ENCODE data around the gene WDR82.
A peak's percentile ranks its signal among the peaks of the same experiment; 100 is the strongest.

Gene WDR82, protein sequence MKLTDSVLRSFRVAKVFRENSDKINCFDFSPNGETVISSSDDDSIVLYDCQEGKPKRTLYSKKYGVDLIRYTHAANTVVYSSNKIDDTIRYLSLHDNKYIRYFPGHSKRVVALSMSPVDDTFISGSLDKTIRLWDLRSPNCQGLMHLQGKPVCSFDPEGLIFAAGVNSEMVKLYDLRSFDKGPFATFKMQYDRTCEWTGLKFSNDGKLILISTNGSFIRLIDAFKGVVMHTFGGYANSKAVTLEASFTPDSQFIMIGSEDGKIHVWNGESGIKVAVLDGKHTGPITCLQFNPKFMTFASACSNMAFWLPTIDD

DNA sequence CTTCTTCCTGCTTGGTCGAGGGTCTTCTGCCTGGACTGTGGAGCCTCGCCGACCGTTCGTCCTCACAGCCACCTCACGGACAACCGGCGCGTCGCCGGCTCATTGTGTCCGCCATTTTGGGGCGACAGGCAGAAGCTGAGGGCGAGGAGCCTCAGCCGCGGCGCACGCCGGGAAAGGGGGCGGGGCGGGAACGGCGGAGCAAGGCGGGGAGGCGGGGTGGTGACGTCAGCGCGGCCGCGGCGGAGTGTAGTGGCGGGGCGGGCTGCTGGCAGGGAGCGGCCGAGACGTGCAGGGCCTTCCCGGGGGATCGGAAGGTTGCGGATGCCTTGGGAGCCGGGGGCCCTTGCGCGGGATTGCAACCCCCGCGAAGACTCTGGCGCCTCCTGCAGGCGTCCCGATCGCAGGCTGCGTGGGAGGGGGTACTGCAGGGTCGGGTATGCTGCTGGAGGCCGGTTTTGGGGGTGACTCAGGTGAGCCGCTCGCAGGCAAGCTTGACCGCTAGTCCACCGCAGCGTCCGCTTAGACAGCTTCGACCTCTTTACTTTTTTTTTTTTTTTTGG is at the start of gene WDR82:
Gene WDR82, minus strand, starts transcription at position 140 of the 560 bp plus-strand sequence. CDS start 288 bp downstream, outside the sequence.
- DNase-seq (ENCODE audit: low spot score), result peak; percentile 97

DNA sequence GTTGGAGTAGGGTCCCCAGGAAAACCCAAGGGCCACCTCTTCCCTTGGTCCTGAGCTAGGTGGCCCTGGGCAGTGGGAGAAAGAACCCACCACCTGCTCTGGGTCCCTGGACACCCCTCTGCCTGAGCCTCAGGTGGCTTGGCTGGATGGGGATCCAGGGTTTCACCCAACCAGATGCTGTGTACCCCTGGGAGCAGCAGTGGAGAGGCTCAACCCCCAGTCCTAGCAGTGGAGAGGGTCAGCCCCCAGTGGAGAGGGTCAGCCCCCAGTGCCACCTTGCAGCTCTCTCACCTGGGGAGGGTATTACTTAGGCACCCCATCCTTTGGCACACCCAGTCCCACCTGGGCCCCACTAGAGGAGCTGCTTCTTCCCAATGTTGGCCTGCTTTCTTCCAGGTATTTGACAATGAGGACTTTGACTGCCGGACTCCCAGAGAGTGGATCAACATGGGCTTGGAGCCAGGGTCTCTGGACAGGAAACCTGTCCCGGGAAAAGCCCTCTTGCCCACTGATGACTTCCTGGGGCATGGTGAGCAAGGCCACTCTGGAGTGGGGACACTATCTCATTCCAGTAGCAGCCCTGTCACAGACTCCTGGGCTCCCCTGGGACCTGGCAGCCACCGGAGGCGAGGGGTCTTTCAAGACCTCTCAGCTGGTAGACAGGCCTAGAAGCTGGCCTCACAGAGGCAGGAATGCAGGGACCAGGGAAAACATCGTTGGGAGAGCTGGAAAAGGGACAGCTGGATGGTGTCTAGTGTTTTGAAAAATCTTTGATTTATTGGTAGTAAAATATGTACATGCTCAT is 49.2 kb upstream of the WDR82 start:
- DNase-seq (ENCODE audit: low spot score), result no peak

DNA sequence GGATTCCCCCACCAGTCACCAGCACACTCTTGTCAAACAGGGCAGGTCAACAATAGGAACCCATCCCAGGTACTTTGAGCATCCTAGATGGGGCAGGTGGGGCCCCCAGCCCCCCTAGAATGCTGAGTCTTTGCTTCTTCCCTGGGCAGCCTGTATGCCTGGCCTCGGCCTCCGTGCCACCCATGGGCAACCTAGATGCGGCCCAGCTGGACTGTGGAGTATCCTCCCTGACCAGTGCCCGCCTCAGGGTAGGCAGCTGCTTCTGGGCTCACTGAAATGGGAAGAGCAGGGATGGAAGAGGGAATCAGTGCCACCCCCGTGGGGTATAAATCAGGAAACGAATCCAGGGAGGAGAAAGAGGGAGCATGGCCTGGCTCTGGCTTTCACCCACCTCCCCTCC is 48.5 kb upstream of the WDR82 start:
- no peak for DNase-seq (ENCODE audit: low spot score)

DNA sequence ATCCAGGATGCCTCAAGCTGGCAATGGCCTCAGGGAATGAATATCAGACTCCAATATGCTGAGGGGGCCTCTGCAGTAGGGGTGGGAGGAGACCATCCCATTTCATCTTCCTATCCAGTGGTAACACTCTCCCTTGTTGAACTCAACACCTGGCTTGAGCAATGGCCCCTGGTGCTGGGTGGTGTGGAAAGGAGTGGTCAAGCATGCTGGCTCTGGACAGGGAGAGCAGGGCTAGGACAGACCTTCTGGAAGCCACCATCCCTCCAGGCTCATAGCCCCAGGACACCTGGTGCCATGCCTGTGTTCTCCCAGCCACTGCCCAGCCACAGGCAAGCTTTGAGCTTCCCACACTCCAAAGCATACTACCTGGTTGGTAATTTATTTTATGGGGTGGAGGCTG is 47.2 kb upstream of the WDR82 start:
- DNase-seq (ENCODE audit: low spot score), result no peak

DNA sequence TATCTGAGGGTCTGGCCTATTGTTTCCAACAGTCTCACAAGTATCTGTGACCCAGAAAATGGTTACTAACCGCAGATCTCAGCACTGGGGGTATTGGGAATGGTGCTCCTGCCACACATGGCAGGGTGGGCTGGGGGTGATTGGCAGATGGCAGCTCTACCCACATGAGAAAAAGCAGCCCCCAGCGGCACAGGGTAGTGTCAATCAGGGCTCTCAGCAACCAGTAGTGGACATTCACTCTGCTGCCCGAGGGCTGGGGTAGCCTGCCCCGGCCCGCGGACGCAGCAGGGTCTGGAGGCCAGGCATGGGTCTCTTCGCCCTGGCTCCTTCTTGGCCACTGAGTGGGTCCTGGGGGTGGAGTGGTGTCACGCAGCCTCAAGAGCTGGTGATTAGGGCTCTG is 46.2 kb upstream of the WDR82 start:
- DNase-seq (ENCODE audit: low spot score), result no peak

DNA sequence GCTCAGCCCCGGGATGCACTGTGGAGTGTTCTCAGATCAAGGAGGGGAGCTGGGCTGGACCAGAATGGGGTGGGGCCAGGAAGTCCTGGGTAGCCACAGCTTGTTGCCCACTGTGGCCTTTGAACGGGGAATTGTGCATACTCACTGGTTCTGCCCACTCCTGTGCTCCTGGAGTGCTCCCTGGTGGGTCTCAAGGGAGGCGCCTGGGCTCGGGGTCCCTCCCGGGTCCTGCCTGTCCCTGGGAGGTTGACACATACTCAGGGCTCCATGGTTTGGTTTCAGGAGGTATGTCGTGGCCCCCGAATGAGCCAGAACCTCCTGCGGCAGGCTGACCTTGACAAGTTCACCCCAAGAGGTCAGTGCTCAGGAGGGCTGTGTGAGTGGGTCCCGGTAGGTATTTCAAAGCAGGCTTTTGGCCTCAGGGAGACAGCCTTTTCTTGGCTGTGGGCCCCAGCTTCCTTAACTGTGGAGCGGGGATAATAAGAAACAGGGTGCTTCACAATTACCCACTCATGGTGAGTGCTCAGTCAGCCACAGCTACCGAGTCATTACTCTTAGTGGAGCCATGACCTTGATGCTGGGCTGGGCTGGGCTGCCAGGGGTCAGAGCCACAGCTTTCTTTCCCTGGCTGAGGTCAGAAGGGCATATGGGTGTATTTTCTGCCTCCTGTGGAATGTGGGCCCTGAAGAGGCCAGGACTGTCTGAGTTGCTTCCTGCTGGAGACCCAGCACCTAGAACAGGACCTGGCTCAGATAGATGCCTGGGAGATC is 45.3 kb upstream of the WDR82 start:
- no peak for DNase-seq (ENCODE audit: low spot score)

DNA sequence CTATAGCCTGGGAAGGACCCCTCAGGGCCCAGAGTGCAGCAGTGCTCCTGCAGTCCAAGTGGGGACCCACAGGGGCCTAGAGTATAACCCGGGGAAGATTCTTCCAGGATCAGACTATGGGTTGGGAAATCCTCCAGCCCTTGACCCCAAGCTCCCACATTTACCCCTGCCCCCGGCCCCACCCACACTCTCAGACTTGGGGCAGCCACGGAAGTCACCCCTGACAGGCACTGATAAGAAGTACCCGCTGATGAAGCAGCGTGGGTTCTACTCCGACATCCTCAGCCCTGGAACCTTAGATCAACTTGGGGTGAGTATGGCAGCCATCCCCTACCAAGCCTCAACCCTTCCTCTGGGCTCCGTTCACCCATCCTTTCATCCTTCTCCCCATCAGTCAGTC is 44.0 kb upstream of the WDR82 start:
- no peak for DNase-seq (ENCODE audit: low spot score)

DNA sequence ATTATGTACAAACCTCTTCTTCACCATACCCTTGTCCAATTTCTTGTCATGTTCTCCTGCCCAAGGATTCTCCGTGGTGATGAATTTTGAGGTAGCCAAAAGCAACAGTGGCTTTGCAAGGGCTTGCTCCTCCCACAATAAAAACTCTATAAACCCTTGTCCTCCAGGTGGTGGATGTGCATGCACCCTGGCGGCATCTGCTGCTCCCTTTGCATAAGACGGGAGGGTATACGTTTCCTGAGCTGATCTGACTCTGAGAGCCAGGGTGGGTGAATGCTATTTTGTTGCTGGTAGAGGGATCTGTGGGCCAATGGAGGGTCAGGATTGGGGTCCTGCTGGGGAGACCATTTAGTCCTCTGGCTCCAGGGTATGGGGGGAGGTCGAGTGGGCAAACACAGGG is 43.0 kb upstream of the WDR82 start:
- DNase-seq (ENCODE audit: low spot score), result no peak

DNA sequence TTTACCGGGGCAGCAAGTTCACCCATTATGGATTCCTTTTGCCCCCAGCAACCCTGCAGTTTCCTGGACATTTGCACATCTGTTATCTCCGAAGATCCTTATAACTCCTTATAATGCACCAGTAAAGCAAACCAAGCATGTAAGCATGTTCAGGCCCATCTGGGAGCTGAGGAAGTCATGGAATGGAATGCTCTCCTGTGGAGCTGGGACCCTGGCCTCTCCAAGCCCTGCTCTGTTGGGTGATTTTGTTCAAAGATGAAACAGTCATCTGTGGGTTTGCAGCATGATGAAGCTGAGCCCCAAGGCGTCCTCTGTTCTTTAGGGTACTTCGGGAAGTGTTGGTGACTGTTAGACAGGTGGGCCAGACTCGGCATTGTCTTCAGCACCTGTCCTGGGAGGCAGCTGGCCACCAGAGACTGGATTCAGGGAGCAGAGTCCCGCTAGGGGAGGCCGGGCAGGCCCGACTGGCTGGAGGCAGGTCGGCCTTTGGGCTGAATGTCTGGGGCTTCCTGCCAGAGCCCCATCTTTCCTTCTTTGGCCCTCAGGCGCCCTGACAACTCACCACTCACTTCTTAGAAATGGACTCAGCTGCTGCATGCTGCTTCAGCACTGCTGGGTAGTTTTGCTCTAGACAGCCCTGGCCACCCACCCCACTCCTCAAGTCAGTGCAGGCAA is 41.6 kb upstream of the WDR82 start:
- no peak for DNase-seq (ENCODE audit: low spot score)

DNA sequence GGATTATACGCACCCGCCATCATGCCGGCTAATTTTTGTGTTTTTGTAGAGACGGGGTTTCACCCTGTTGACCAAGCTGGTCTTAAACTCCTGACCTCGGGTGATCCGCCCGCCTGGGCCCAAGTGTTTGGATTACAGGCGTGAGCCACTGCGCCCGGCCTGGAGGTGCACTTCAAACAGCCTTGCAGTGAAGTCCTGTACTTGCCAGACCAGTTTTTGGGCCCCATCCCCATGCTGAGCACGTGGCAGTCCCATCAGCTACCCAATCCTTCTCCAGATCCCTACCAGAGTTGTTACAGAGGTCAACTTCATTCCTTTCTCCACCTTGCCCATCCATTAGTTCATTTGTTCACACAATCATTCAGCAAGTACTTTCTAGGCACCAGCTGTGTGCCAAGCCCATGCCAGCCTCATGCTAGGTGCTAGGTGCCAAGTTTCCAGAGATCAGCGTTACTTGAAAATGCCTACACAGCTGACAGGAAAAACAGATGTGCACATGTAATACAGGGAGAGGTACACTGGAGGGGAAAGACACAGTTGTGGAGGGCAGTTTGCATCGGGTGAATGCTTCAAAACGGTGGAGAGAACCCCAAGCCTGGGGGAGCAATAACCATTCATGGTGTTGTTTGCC is 39.9 kb upstream of the WDR82 start:
- DNase-seq (ENCODE audit: low spot score), result no peak

DNA sequence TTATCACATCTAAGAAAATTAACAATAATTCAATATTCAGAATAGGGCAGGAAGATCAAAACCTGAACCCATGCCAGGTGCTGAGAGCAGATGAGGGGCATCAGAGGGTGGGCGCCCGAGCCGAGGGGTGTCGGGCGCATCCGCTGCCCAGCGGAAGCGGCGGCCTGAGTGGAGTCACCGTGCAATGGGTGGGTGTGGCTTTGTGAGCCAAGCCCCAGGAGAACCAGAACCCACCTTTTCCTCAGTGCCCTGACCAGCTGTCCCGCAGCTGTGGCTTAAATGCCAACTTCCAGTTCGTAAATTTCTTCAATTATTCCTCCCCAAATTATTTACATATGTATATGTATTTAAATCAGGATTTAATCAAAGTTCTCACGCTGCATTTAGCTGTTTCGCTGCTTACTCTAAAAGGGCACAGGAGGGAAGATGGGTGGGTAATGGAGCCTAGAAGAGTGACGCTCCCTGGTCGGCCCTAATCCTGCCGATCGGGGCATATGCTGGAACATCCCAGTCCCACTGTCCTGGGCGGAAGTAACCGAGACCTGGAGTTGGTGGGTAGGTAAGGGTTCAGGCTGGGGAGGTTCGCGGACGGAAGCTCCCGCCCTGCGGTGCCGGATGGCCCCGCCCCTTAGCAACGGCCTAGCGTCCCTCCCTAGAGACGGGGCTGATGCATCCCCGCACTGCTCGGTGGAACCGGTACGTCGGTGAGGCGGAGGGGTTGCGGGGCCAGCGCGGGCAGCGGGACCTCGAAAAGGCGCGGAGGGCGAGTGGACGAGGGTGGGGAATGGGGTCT is 39.0 kb upstream of the WDR82 start:
- DNase-seq (ENCODE audit: low spot score), result peak; percentile 89

DNA sequence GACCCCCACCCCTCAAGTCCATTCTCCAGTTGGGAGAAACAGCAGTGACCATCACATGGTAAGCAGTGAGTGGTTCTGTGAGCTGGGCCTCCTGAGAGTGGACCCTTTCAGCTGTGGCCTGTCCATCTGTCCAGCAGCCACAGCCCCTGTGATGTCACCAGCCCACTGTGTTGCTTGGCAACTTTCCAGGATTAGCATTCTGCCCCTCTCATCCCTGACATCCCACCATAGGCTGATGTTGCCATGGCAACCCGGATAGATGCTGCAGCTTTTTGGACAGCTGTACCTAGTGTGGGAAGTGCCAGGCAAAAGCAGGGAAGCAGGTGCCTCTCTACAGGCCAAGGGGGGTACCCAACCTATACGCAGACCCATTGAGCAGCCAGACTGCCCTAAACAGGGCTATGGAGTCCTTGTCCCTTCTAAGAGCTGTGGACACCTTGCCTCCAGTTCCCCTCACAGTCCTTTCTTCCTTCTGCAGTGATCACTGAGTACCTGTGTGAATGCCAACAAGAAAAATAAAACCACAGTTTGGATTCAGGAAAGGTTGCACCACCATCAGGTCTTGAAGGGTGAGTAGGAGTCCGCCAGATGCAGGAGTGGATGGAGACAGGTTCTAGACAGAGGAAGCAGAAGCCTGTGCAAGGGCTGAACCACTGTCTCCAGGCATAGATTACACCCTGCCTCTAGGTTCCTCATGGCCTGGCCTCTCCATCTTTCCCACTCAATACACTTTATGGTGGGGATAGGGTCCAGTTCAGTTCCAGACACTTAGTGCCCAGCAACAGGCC is 37.7 kb upstream of the WDR82 start, which contains the start of gene DNAH1:
Gene DNAH1, plus strand, starts transcription at position 343 of the 788 bp plus-strand sequence. CDS start 6,124 bp downstream, outside the sequence.
- DNase-seq (ENCODE audit: low spot score), result no peak

DNA sequence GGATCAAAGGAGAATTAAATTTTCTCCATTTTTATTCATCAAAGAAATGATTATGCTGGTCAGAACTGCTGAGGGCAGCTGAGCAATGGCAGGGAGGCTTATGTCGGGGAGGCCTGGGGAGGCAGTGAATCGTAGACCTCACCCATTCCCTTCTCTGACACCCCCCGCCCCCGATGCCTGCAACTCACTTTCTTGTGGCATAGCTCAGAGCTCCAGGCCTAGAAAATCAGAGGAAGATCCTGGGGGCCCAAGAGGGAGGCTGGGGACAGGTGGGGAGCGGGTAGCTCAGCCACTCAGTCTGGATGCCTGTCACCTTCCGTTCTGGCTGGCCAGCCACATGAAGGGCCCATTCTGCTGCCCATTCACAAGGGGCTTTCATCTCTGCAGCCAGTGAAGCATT is 36.6 kb upstream of the WDR82 start:
- no peak for DNase-seq (ENCODE audit: low spot score)

DNA sequence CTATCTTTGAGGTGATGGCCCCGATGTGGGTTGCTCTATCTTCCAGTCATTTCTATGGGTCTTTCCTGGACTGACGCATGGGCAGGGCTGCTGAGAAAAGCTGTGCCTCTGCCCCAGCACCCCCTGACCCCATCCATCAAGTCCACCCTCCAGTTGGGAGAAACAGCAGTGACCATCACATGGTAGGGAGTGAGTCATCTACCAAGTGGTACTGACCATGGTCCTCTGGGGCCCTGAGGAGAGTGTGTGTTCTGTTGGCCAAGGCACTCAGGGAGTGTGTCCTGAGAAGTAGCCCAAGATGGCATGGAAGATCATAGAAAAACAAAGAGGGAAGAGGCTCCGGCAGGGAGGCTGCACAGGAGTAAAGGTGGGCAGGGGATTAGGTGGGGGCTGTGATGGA is 36.0 kb upstream of the WDR82 start:
- DNase-seq (ENCODE audit: low spot score), result no peak

DNA sequence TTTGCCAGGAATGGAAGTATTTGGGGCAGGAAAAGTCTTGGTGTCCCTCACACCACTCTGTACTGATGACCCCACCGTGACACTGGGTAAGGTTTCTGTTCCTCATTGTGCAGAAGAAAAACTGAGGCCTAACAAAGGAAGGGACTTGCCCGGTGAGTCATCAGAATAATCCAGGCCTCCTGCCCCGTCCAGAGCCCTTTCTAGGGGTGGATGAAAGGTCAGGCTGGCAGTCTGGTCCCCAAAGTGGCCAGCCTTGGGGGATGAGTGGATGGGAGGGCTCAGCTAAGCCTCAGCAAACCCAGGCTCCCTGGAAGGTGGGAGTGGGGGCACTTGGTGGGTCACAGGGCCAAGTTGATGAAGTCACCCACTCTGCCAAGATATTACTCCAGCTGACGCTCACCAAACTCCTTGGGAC is 35.3 kb upstream of the WDR82 start:
- DNase-seq (ENCODE audit: low spot score), result peak; percentile 72

DNA sequence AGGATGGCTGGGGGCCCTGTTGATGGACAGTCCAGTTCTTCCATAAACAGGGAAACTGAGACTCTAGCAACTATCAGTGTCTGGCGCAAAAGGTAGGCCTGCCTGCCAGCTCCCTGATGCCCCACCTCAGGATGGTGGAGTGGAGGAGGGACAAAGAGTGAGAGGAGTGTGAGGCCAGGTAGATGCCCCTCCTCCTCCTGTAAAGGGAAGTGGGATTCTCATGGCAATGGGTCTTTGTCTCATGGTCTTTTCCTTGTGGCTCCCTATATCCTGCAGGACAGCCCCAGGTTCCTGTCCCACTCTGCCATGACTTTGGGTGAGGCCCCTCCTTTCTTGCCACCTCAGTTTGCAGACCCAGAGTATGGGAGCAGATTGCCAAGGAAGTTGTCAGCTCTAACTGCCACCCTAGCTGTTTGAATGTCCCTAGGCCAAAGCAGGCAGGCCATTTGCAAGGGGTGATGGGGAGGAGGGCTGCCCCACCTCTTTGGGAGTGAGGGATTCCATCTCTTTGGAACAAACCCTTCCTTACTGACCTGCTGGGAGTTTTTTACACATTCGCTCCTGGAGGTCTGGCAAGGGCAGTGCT is 34.8 kb upstream of the WDR82 start:
- DNase-seq (ENCODE audit: low spot score), result no peak

DNA sequence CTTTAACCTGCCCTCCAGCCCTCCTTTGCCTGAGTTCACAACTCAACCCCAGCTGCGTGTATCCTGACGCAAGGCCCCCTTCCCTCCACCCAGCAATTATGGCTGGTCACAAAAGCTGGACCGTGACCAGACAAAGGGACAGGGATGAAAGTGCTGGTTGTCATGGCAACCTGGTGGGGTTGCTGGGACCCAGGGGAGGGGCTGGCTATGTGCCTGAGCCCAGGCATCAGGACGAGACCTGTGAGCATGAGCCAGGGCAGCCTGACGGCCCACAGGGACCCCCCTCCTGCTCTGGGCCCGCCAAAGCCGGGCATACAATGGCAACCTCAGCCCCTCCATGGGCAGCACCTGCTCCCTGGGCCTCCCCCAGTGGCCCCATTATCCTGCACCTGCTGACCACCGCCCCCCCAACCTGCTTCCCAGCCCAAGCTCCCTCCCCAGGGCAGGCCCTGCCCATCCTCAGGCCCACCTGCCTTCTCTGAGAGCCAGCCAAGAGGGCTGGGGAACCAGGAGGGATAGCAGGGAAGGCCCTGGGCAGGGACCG is 33.2 kb upstream of the WDR82 start:
- DNase-seq (ENCODE audit: low spot score), result no peak

DNA sequence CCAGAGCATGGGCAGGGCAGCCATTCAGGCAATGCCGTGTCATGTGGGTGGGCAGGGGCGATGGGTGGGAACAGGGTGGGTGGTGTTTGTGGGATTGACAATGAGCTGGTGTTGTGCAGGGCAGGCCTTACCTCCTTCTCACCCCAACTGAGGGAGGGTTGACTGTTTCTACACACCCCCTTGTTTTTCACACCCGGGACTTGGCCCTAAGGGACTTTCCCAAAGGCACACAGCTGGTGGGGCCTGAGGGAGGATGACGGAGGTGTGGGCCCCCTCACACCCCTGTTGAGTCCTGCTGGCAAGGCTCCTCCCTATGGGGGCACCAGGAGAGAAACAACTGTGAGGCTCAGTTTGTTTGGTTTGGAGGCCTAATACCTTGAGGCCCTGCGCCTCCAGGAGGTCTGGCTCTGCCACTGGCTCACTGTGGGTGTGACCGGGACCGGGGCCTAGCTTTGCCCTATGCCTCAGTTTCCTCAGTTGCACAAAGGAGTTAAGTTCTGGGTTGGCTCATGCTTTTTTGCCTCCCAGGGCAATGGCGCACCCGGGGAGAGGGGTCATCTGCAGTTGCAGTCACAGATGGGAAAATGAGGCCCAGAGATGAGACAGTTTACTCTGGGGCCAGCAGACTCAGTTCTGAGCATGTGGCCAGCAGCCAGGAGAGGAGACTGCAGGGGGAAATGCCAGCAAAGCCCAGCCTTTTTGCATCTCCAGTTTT is 32.6 kb upstream of the WDR82 start:
- no peak for DNase-seq (ENCODE audit: low spot score)

All from AG20443 (cell line).